AG10803 (cell line): Measurements from ENCODE around the gene FAM240A.

Experiments used
- DNase-seq: peaks from one replicate; pipeline ENCODE4 v3.0.0; 2010; ENCODE audit warnings: low read depth
- H3K4me3 ChIP-seq: 2 replicates; pipeline ENCODE4 v1.5.1; 2011; ENCODE audit warnings: mild to moderate bottlenecking, low read length, control low read depth
- CTCF ChIP-seq: conservative IDR thresholded peaks from 2 replicates; pipeline ENCODE4 v1.5.1; 2011; ENCODE audit warnings: mild to moderate bottlenecking, low read length, control low read depth, inconsistent platforms

Gene FAM240A

GRCh38 chr3:46667657-46668056 lies 55.3 kb downstream of the FAM240A start:
- DNase-seq = no peak
- no peak overlapping the region for H3K4me3 ChIP-seq
- TF ChIP-seq CTCF = no peak

- H3K4me3 ChIP-seq = no peak overlapping the region
- no peak for DNase-seq
- TF ChIP-seq CTCF = no peak
Measured at GRCh38 chr3:46668116-46668515, 55.8 kb downstream of the FAM240A start.

- no peak for DNase-seq
- no peak for TF ChIP-seq CTCF
- no peak overlapping the region for H3K4me3 ChIP-seq
Measured at GRCh38 chr3:46668591-46668990, 56.3 kb downstream of the FAM240A start.

DNA sequence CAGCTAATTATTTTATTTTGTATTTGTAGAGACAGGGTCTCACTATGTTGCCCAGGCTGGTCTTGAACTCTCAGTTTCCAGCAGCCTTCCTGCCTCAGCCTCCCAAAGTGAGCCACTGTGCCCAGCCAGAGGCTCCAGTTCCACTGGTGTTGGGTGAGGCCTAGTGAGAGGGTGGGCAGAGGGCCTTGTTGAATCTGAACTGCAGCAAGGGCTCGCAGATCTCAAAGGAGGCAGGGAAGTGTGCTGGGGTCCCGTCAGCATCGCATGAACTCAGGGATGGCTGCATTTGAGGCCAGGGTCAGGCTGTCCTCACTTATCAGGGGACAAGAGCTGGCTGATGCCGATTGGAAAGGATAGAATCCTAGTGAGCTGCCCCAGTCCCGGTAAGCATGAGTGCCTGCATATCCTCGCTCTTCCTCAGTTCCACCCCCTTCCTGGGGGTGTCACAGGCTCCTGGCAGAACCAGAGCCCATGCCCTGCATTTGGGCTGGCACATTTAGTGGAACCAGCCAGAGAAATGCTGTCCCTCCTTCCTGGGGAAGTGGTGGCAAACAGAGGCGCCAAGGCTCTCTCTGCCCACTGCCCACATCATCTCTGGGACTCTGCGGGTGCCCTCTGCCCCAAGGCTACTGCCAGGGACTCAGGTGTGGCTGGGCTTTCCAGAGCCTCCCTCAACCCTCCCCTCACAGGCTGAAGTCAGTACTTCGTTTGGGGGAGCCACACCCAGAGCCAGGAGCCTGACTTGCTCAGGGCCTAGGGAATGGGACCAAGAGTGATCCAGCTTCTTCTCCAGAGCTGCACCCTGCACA lies 57.1 kb downstream of the FAM240A start:
- TF ChIP-seq CTCF = no peak
- DNase-seq = no peak
- H3K4me3 ChIP-seq = no peak overlapping the region

- no peak for DNase-seq
- TF ChIP-seq CTCF = no peak
- no peak overlapping the region for H3K4me3 ChIP-seq
Measured at GRCh38 chr3:46670000-46670890, 57.9 kb downstream of the FAM240A start.

DNA sequence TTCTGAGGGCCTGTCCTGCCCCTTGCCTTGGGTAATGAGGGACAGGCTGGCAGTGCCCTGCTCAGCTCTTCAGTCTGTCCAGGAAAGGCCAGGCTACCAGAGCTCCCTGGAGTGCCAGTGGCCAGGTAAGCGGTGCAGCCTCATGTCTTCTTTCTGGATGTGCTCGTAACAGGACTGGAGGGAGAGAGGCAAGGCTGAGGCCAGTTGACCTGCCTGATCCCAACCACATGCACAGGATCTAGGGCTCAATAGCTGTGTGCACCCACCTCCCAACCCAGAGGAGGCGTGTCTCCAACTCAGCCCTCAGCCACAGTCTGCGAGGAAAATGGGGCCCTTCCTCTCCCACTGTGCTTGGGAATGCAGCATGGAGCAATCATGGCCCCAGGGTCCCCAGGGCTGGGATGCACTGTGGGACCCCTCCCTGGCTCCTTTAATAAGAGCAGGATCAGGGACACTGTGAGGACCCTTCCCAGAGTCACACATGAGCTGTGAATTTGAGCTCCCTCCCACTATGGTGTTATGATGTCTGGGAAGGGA lies 58.6 kb downstream of the FAM240A start:
- no peak for DNase-seq
- TF ChIP-seq CTCF = no peak
- H3K4me3 ChIP-seq = no peak overlapping the region
